ENCODE data around the gene MYO5B.
A peak's percentile ranks its signal among the peaks of the same experiment; 100 is the strongest.
"Not testable (repeated sequence)": the region's sequence is repeated elsewhere in the genome, so short reads cannot be mapped to it uniquely, and the experiment has no call there.

Gene MYO5B

DNA sequence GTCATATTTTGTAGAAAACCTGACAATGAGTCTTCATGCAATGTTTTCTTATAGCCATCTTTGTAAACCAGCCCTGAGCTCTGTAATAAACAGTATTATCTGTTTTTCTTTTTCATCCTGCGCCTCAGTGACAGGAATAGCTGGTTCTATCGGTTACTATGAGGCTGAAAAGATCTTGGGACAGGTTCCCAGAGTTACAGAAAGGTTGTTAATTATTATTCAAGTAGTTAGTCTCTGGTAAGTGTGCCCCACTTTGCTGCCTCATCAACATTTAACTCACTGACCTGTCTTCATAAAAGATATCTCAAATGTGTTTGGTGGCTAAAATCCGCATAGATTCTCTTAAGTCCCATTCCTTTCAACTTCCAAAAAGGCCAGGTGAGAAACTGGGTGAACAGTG lies 400.2 kb downstream of the MYO5B start:
- H3K36me3 ChIP-seq (ENCODE audit: control insufficient read depth in 4 of 4, insufficient read depth in 4 of 4, low read length in 3 of 4), result peaks cover 16 to 61% (median 37%) of the 10 kb centered on the region in 4 experiments
- DNase-seq, result no peak
- CTCF ChIA-PET, result interaction anchor here (1.5 kb wide), 1 partner anchor 66 kb away, joined by 4 read pairs; no protein-coding TSS in a partner anchor

GRCh38 chr18:49789560-49790134 lies 405.3 kb downstream of the MYO5B start:
- 100% methylated on average over 5 of the region's 8 CpGs for WGBS (ENCODE audit: insufficient coverage)
- H3K27ac ChIP-seq (ENCODE audit: insufficient read depth in 1 of 2, low read depth in 1 of 2, low read length in 2 of 2, poor library complexity in 1 of 2, severe bottlenecking in 2 of 2); POLR2A ChIA-PET; H3K4me3 ChIP-seq (ENCODE audit: control insufficient read depth in 1 of 7, extremely low read depth in 1 of 7, insufficient read depth in 4 of 7, low read depth in 2 of 7, low read length in 6 of 7); H3K4me1 ChIP-seq (ENCODE audit: control extremely low read depth in 1 of 4, control insufficient read depth in 4 of 4, insufficient read depth in 4 of 4, low read length in 3 of 4); H3K9me3 ChIP-seq (ENCODE audit: control extremely low read depth in 1 of 5, control insufficient read depth in 4 of 5, insufficient read depth in 2 of 5, low read depth in 1 of 5, low read length in 4 of 5); DNase-seq; H3K27me3 ChIP-seq (replicated peaks in 2 of 5; ENCODE audit: control insufficient read depth in 4 of 5, insufficient read depth in 5 of 5, low read length in 4 of 5): not testable (repeated sequence)
- H3K36me3 ChIP-seq (ENCODE audit: control insufficient read depth in 4 of 4, insufficient read depth in 4 of 4, low read length in 3 of 4), result peaks cover 16 to 66% (median 40%) of the 10 kb centered on the region in 4 experiments
- CTCF ChIA-PET, result interaction anchor here (1.1 kb wide), 1 partner anchor 9 kb away, joined by 3 read pairs; no protein-coding TSS in a partner anchor

More for the DNA sequence above, 400.2 kb downstream of the MYO5B start:
- no peak overlapping the region for H3K4me3 ChIP-seq (ENCODE audit: control insufficient read depth in 1 of 7, extremely low read depth in 1 of 7, insufficient read depth in 4 of 7, low read depth in 2 of 7, low read length in 6 of 7)
- no peaks in the 10 kb centered on the region for H3K4me1 ChIP-seq (ENCODE audit: control extremely low read depth in 1 of 4, control insufficient read depth in 4 of 4, insufficient read depth in 4 of 4, low read length in 3 of 4)
- POLR2A ChIA-PET, result no interaction called here
- WGBS (ENCODE audit: insufficient coverage), result no CpG with 5 or more reads among the region's 3 CpGs
- no peaks in the 10 kb centered on the region for H3K9me3 ChIP-seq (ENCODE audit: control extremely low read depth in 1 of 5, control insufficient read depth in 4 of 5, insufficient read depth in 2 of 5, low read depth in 1 of 5, low read length in 4 of 5)
- no peak overlapping the region for H3K27ac ChIP-seq (ENCODE audit: insufficient read depth in 1 of 2, low read depth in 1 of 2, low read length in 2 of 2, poor library complexity in 1 of 2, severe bottlenecking in 2 of 2)
- H3K27me3 ChIP-seq (replicated peaks in 2 of 5; ENCODE audit: control insufficient read depth in 4 of 5, insufficient read depth in 5 of 5, low read length in 4 of 5), result no peaks in the 10 kb centered on the region

GRCh38 chr18:49788327-49788898 lies 406.5 kb downstream of the MYO5B start:
- CTCF ChIA-PET, result interaction anchor here (0.8 kb wide), 2 partner anchors 22 to 60 kb away, joined by 3 to 4 read pairs; no protein-coding TSS in a partner anchor
- POLR2A ChIA-PET, result no interaction called here
- H3K4me1 ChIP-seq (ENCODE audit: control extremely low read depth in 1 of 4, control insufficient read depth in 4 of 4, insufficient read depth in 4 of 4, low read length in 3 of 4), result no peaks in the 10 kb centered on the region
- DNase-seq, result peak in 1 of 3 donors; percentile 21
- H3K4me3 ChIP-seq (ENCODE audit: control insufficient read depth in 1 of 7, extremely low read depth in 1 of 7, insufficient read depth in 4 of 7, low read depth in 2 of 7, low read length in 6 of 7), result peak overlapping the region in 2 of 7 experiments; percentile 11 to 40
- H3K36me3 ChIP-seq (ENCODE audit: control insufficient read depth in 4 of 4, insufficient read depth in 4 of 4, low read length in 3 of 4), result peaks cover 15 to 62% (median 40%) of the 10 kb centered on the region in 4 experiments
- WGBS (ENCODE audit: insufficient coverage), result no CpG with 5 or more reads among the region's 5 CpGs
- H3K27me3 ChIP-seq (replicated peaks in 2 of 5; ENCODE audit: control insufficient read depth in 4 of 5, insufficient read depth in 5 of 5, low read length in 4 of 5), result no peaks in the 10 kb centered on the region
- H3K9me3 ChIP-seq (ENCODE audit: control extremely low read depth in 1 of 5, control insufficient read depth in 4 of 5, insufficient read depth in 2 of 5, low read depth in 1 of 5, low read length in 4 of 5), result no peaks in the 10 kb centered on the region
- no peak overlapping the region for H3K27ac ChIP-seq (ENCODE audit: insufficient read depth in 1 of 2, low read depth in 1 of 2, low read length in 2 of 2, poor library complexity in 1 of 2, severe bottlenecking in 2 of 2)

- no peak overlapping the region for H3K27ac ChIP-seq (ENCODE audit: insufficient read depth in 1 of 2, low read depth in 1 of 2, low read length in 2 of 2, poor library complexity in 1 of 2, severe bottlenecking in 2 of 2)
- POLR2A ChIA-PET, result no interaction called here
- no peaks in the 10 kb centered on the region for H3K9me3 ChIP-seq (ENCODE audit: control extremely low read depth in 1 of 5, control insufficient read depth in 4 of 5, insufficient read depth in 2 of 5, low read depth in 1 of 5, low read length in 4 of 5)
- H3K27me3 ChIP-seq (replicated peaks in 2 of 5; ENCODE audit: control insufficient read depth in 4 of 5, insufficient read depth in 5 of 5, low read length in 4 of 5), result no peaks in the 10 kb centered on the region
- no peak overlapping the region for H3K4me3 ChIP-seq (ENCODE audit: control insufficient read depth in 1 of 7, extremely low read depth in 1 of 7, insufficient read depth in 4 of 7, low read depth in 2 of 7, low read length in 6 of 7)
- no peak for DNase-seq
- no peaks in the 10 kb centered on the region for H3K4me1 ChIP-seq (ENCODE audit: control extremely low read depth in 1 of 4, control insufficient read depth in 4 of 4, insufficient read depth in 4 of 4, low read length in 3 of 4)
- no CpG with 5 or more reads among the region's 1 CpG for WGBS (ENCODE audit: insufficient coverage)
- peaks cover 12 to 60% (median 36%) of the 10 kb centered on the region in 4 experiments for H3K36me3 ChIP-seq (ENCODE audit: control insufficient read depth in 4 of 4, insufficient read depth in 4 of 4, low read length in 3 of 4)
- CTCF ChIA-PET, result no interaction called here
These were observed 408.8 kb downstream of the MYO5B start for GRCh38 chr18:49786019-49786720.

DNA sequence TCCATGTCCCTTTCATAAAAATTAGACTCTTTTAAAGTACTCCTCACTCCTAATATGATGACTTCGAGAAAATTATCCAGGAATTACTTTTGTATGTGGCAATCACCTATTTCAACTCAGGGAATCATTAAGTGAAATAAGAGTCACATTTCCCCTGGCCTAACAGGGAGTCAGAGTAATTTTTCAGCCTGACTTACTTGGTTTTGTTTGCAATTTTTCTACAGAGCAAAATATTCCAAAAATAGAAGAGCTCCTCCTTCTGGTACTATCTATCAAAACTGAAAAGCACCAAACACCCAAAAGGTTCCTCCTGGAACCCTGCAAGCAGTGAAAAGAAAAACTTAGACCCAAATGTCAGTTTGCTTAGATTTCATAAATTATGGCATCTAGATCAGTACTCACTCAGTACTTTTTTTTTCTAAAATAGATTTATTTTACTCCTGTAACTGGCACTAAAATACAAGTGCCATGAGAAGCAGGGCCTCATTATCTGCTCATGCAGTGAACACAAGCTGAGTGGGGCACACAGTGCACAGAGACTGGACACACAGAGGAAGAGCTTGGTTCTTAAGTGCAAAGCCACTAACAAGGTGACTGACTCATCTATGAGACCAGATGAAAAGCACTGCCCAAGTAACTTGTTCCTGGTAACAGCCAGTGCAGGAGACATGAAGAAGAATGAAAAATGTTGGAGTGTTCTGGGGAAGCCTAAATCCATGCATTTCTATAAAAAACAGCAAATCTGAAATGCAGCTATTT lies 410.3 kb downstream of the MYO5B start:
- no CpG with 5 or more reads among the region's 1 CpG for WGBS (ENCODE audit: insufficient coverage)
- Histone ChIP-seq H3K9me3 (ENCODE audit: control extremely low read depth in 1 of 5, control insufficient read depth in 4 of 5, insufficient read depth in 2 of 5, low read depth in 1 of 5, low read length in 4 of 5) (no peaks in the 10 kb centered on the region), H3K36me3 (ENCODE audit: control insufficient read depth in 4 of 4, insufficient read depth in 4 of 4, low read length in 3 of 4) (peaks cover 13 to 61% (median 32%) of the 10 kb centered on the region in 4 experiments), H3K27ac (ENCODE audit: insufficient read depth in 1 of 2, low read depth in 1 of 2, low read length in 2 of 2, poor library complexity in 1 of 2, severe bottlenecking in 2 of 2) (no peak overlapping the region), H3K4me3 (ENCODE audit: control insufficient read depth in 1 of 7, extremely low read depth in 1 of 7, insufficient read depth in 4 of 7, low read depth in 2 of 7, low read length in 6 of 7) (no peak overlapping the region), H3K27me3 (replicated peaks in 2 of 5; ENCODE audit: control insufficient read depth in 4 of 5, insufficient read depth in 5 of 5, low read length in 4 of 5) (no peaks in the 10 kb centered on the region), H3K4me1 (ENCODE audit: control extremely low read depth in 1 of 4, control insufficient read depth in 4 of 4, insufficient read depth in 4 of 4, low read length in 3 of 4) (no peaks in the 10 kb centered on the region)
- no peak for DNase-seq
- ChIA-PET CTCF (interaction anchor here (1.2 to 1.5 kb wide), 2 partner anchors 13 to 275 kb away, joined by 4 read pairs; no protein-coding TSS in a partner anchor), POLR2A (interaction anchor here (0.7 kb wide), 1 partner anchor 57 kb away, joined by 4 read pairs; no protein-coding TSS in a partner anchor)

DNA sequence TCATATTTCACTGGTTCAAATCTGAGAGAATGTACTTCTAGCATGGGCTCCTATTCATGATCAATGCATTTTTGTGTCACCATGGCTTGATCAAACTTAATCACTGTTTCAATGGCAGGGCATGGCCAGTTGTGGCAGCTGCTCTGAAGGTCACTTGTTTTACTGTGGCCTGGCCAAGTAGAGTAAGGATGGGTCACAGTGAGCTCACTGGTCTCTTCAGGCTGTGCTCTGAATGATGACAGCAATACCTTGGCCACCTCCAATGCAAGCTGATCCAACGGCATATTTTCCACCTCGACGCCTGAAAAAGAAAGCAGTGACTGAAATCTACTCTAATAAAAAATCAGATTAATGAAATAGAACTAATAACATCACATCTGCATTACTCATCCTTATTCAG lies 411.3 kb downstream of the MYO5B start:
- not testable (repeated sequence) for H3K27ac ChIP-seq (ENCODE audit: insufficient read depth in 1 of 2, low read depth in 1 of 2, low read length in 2 of 2, poor library complexity in 1 of 2, severe bottlenecking in 2 of 2); DNase-seq; H3K4me1 ChIP-seq (ENCODE audit: control extremely low read depth in 1 of 4, control insufficient read depth in 4 of 4, insufficient read depth in 4 of 4, low read length in 3 of 4); H3K9me3 ChIP-seq (ENCODE audit: control extremely low read depth in 1 of 5, control insufficient read depth in 4 of 5, insufficient read depth in 2 of 5, low read depth in 1 of 5, low read length in 4 of 5); H3K27me3 ChIP-seq (replicated peaks in 2 of 5; ENCODE audit: control insufficient read depth in 4 of 5, insufficient read depth in 5 of 5, low read length in 4 of 5); H3K4me3 ChIP-seq (ENCODE audit: control insufficient read depth in 1 of 7, extremely low read depth in 1 of 7, insufficient read depth in 4 of 7, low read depth in 2 of 7, low read length in 6 of 7)
- POLR2A ChIA-PET, result interaction anchor here (0.6 kb wide), 1 partner anchor 394 kb away, joined by 3 read pairs; no protein-coding TSS in a partner anchor
- CTCF ChIA-PET, result interaction anchor here (1.1 to 1.5 kb wide), 2 partner anchors 13 to 77 kb away, joined by 4 read pairs; no protein-coding TSS in a partner anchor
- no CpG with 5 or more reads among the region's 3 CpGs for WGBS (ENCODE audit: insufficient coverage)
- peaks cover 9 to 57% (median 28%) of the 10 kb centered on the region in 4 experiments for H3K36me3 ChIP-seq (ENCODE audit: control insufficient read depth in 4 of 4, insufficient read depth in 4 of 4, low read length in 3 of 4)
